AG10803 (cell line): ENCODE results near the gene CHIC2.

ENCODE experiments used
- DNase-seq: peaks from one replicate; pipeline ENCODE4 v3.0.0; 2010; ENCODE audit warnings: low read depth
- H3K4me3 ChIP-seq: 2 replicates; pipeline ENCODE4 v1.5.1; 2011; ENCODE audit warnings: mild to moderate bottlenecking, low read length, control low read depth
- CTCF ChIP-seq: conservative IDR thresholded peaks from 2 replicates; pipeline ENCODE4 v1.5.1; 2011; ENCODE audit warnings: mild to moderate bottlenecking, low read length, control low read depth, inconsistent platforms

The CHIC2 gene

DNA sequence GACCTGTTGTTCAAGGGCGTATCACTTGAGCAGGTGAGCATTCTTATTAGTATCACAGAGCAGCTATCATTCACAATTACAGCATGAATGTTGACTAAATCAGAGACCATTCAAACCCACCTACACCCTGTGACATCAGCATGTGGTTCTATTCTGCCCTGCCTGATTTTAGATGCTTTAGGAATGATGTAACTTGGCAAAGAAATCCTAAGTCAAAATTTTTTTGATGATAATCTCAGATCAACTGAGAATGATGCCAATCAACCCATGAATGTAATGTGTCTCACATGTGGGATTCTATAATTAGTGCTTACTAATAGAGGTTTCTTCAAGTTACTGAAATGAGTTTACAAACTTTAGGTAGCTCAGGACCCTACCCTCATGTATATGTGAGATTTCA is 13.4 kb upstream of the CHIC2 start:
- peak; percentile 27 for DNase-seq
- no peak overlapping the region for H3K4me3 ChIP-seq

GRCh38 chr4:54076673-54077072 is 12.3 kb upstream of the CHIC2 start:
- peak; percentile 22 for DNase-seq
- H3K4me3 ChIP-seq: no peak overlapping the region
- TF ChIP-seq CTCF: no peak

More for the DNA sequence above, 13.4 kb upstream of the CHIC2 start:
- TF ChIP-seq CTCF: no peak

DNA sequence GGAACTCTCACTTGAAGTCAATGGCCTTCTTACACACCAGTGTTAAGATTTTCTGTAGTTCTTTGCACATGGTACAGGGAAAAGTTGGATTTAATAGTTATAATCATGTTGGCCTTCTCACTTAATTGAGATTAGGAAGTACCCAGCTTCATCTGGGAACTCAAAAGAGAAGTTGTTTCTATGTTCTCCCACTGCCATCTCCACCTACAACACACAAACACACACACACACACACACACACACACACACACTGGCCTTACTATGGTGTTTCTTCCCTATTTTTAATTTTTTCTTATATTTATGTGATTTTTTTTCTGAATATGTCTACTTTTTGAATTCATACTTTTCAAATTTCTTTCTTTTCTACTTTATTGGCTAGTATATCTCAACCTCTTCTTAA is 10.0 kb upstream of the CHIC2 start:
- no peak for TF ChIP-seq CTCF
- no peak for DNase-seq

DNA sequence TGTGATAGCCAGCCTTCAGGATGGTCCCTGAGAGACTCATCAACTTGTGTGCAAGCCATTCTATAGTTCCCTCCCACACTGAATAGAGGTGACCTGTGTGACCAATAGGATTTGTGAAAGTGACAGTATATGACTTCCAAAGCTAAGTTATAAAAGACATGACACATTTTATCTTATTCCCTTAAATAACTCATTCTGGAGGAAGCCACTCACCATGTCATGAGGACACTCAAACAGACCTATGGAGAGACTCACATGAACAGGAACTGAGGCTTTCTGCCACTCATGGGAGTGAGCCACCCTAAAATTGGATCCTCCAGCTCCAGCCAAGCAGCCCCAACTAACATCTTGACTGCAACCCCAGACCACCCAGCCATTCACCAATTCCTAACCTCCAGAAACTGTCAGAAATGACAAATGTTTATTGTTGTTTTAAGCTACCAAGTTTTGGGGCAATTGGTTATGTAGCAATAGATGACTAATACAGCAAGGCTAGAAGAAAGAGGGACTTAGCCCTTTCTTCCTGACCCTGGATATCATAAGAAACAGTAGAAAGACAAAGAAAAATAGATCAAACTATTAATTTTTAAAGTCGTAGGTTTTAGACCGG is 9.0 kb upstream of the CHIC2 start:
- peak; percentile 74 for DNase-seq
- no peak for TF ChIP-seq CTCF
- no peak overlapping the region for H3K4me3 ChIP-seq

More for the DNA sequence above, 10.0 kb upstream of the CHIC2 start:
- H3K4me3 ChIP-seq: no peak overlapping the region

- no peak overlapping the region for H3K4me3 ChIP-seq
- no peak for TF ChIP-seq CTCF
- peak; percentile 82 for DNase-seq
Measured at GRCh38 chr4:54067166-54067565, 2.8 kb upstream of the CHIC2 start.

GRCh38 chr4:54066718-54067129 is 2.3 kb upstream of the CHIC2 start:
- no peak for TF ChIP-seq CTCF
- H3K4me3 ChIP-seq: no peak overlapping the region
- no peak for DNase-seq

- H3K4me3 ChIP-seq: no peak overlapping the region
- no peak for TF ChIP-seq CTCF
- no peak for DNase-seq
Measured at GRCh38 chr4:54066088-54066415, 1.6 kb upstream of the CHIC2 start.
